Epithelial cell of esophagus (primary cell): ENCODE data around the gene MAMDC4.

ENCODE experiments used
- DNase-seq: peaks from one replicate; pipeline ENCODE4 v3.0.0; 2010; ENCODE audit warnings: low read depth
- H3K4me3 ChIP-seq: 2 replicates; pipeline ENCODE4 v1.5.1; 2011; ENCODE audit warnings: mild to moderate bottlenecking, low read length, control low read depth
- TF ChIP-seq, protein P1 (sequence below): IDR thresholded peaks from 2 replicates; pipeline ENCODE4 v1.5.1; 2011; ENCODE audit warnings: low read depth, mild to moderate bottlenecking, low read length, control low read depth, inconsistent platforms; ENCODE audit not compliant: insufficient read depth; ENCODE audit errors: missing control alignments

The MAMDC4 gene

DNA sequence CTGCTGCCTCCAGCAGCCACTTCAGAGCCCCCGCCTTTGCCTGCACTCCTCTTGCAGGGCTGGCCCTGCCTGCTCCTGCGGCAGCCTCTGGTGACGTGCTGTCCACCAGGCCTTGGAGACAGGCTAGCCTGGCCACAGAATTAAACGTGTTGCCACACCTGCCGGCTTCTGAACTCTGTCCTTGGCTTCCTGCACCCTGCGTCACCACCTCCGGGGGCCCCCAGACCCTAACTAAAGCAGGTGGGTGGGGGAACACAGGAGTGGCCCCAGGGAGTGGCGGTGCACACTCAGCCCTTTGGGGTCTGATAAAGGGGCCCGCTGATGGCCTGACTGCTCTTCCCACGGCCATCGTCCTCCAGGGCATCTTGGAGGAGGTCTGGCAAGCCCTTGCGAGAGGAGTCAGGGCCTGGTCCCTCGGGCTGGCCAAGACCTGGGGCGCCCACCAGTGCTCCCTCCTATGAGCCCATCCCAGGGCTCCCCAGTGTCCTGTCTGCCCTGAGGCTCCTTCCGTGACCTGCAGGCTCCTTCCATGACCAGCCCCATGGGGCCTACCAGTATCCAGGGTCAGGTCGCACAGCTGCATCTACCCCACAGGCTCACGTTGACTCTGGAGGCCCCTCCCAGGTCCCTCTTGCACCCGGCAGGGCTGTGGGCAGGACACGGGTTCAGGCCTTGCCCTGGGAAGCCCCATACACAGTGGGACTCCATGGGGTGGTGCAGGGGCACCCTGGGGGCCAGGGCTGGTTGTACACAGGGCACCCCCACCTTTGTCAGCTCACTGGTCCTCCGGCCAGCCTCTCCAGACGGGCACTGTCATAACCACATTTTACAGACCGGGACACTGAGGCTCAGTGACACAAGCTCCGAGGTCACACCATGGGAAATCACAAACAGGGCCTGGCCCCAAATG lies 1.0 kb upstream of the MAMDC4 start:
- TF ChIP-seq, protein P1, sequence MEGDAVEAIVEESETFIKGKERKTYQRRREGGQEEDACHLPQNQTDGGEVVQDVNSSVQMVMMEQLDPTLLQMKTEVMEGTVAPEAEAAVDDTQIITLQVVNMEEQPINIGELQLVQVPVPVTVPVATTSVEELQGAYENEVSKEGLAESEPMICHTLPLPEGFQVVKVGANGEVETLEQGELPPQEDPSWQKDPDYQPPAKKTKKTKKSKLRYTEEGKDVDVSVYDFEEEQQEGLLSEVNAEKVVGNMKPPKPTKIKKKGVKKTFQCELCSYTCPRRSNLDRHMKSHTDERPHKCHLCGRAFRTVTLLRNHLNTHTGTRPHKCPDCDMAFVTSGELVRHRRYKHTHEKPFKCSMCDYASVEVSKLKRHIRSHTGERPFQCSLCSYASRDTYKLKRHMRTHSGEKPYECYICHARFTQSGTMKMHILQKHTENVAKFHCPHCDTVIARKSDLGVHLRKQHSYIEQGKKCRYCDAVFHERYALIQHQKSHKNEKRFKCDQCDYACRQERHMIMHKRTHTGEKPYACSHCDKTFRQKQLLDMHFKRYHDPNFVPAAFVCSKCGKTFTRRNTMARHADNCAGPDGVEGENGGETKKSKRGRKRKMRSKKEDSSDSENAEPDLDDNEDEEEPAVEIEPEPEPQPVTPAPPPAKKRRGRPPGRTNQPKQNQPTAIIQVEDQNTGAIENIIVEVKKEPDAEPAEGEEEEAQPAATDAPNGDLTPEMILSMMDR = no peak
- H3K4me3 ChIP-seq = no peak overlapping the region
- no peak for DNase-seq

DNA sequence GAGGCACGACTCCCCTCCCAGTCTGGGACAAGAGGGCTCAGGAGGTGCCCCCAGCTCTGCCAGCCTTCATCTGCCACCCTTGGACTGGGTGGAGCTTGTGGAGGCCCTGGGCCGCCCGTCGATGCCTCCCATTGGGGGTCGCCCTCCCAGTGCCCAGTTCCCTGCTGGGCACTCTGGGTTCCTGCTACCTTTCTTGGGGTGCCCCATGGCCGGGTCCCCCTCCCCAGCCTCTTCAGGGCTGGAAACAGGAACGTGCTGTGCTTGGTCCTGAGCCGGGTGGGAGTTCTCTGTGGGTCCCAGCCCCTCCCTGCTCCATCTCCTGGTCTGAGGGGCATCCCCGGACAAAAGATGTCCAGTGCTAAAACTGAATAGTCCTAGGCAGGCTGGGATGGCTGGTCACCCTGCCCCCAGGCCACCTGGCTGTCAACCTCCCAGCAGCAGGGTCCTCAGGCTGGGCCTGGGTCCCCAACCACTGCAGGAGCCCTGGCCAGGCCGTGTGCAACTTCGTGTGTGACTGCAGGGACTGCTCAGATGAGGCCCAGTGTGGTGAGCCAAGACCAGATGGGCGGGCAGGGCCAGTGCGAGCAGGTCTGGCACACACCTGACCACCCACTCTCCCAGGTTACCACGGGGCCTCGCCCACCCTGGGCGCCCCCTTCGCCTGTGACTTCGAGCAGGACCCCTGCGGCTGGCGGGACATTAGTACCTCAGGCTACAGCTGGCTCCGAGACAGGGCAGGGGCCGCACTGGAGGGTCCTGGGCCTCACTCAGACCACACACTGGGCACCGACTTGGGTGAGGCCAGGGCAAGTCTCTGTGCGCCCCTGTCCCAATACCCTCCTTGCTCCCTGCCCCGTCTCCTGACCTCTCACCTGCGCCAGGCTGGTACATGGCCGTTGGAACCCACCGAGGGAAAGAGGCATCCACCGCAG lies 784 bp downstream of the MAMDC4 start:
- DNase-seq = no peak
- H3K4me3 ChIP-seq = no peak overlapping the region
- TF ChIP-seq, protein P1 = no peak

DNA sequence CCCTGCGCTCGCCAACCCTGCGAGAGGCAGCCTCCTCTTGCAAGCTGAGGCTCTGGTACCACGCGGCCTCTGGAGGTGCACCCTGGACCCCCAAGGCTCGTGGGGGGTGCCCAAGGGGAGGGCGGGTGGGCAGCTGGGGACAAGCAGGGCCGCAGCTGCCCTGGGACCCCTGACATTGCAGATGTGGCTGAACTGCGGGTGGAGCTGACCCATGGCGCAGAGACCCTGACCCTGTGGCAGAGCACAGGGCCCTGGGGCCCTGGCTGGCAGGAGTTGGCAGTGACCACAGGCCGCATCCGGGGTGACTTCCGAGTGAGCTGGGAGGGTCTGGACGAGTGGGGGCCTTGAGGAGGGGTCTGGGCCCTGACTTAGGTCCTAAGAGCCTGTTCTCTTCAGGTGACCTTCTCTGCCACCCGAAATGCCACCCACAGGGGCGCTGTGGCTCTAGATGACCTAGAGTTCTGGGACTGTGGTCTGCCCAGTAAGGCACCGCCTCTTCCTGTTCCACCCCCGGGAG lies 1.5 kb downstream of the MAMDC4 start:
- TF ChIP-seq, protein P1 = no peak
- H3K4me3 ChIP-seq = no peak overlapping the region
- DNase-seq = no peak

DNA sequence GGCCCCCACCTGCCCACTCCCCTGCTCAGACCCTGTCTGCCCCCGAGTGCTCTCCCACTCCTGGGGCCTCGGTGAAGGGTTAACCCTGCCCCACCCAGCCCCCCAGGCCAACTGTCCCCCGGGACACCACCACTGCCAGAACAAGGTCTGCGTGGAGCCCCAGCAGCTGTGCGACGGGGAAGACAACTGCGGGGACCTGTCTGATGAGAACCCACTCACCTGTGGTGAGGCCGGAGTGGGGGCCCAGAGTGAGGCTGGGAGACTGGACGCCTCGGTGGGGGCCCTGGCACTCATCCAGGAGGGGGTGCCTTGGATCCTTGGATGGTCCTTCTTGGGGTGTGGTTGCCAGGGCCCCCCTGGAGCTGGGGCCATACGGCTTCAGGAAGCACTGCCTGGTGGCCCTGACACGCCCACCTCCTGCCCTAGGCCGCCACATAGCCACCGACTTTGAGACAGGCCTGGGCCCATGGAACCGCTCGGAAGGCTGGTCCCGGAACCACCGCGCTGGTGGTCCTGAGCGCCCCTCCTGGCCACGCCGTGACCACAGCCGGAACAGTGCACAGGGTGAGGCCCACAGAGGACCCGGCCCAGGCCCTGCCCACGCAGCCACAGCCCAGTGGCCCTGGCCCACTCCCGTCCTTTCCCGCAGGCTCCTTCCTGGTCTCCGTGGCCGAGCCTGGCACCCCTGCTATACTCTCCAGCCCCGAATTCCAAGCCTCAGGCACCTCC lies 2.1 kb downstream of the MAMDC4 start:
- DNase-seq = no peak
- TF ChIP-seq, protein P1 = no peak
- H3K4me3 ChIP-seq = no peak overlapping the region

DNA sequence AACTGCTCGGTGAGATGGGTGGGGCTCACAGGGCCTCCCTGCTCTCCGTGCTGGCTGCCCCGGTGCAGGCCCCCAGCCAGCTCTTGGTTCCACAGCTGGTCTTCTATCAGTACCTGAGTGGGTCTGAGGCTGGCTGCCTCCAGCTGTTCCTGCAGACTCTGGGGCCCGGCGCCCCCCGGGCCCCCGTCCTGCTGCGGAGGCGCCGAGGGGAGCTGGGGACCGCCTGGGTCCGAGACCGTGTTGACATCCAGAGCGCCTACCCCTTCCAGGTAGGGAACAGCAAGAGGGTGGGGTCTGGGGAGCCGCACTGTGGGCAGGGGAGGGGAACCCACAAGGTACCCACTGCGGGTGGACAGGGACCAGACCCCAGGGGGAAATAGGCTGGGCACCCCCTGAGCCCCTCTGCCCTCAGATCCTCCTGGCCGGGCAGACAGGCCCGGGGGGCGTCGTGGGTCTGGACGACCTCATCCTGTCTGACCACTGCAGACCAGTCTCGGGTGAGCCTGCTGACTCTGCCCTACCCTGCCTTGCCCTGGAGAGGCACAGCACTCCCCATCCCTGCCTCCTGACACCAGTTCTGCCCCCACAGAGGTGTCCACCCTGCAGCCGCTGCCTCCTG lies 2.8 kb downstream of the MAMDC4 start:
- TF ChIP-seq, protein P1 = no peak
- H3K4me3 ChIP-seq = no peak overlapping the region
- DNase-seq = no peak
